GM15510 (cell line): ENCODE data around the gene ACACA.

Source experiments
- POLR2A ChIP-seq: IDR thresholded peaks from 3 replicates; pipeline ENCODE4 v1.6.1; 2011; ENCODE audit warnings: borderline replicate concordance; ENCODE audit not compliant: insufficient read length; ENCODE audit errors: extremely low read depth

The ACACA gene

GRCh38 chr17:37315601-37316000, 91.0 kb downstream of the ACACA start:
- TF ChIP-seq POLR2A = no peak

- TF ChIP-seq POLR2A = no peak
These were observed 94.3 kb downstream of the ACACA start for GRCh38 chr17:37312137-37312923.

DNA sequence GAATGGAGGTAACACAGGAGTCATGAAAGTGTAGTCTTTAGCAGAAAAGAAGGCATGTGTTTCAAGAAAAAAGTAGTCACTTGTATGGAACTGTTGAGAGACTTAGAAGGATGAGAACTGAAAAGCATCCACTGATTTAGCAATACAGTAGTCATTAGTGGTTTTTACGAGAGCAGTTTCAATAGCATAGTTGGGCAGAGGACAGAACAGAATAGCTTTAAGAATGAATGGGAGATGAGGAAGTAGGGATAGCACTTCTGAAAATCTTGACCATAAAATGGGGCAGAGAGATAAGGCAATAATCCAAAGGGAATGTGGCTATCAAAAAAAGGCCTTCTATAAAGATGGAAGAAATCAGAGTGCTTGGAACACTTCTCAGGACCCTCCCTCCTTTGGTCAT, 95.7 kb downstream of the ACACA start:
- TF ChIP-seq POLR2A = no peak

DNA sequence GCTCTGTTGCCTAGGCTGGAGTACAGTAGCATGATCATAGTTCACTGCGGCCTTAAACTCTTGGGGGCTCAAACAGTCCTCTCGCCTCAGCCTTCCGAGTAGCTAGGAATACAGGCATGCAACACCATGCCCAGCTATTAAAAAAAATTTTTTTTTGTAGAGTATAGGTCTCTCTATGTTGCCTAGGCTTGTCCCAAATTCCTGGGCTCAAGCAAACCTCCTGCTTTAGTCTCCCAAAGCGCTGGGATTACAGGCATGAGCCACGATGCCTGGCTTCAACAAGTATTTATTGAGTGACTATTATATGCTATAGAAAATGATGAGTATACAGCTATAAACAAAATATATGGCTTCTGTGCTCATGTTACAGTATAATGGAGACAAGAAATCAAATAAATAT, 97.6 kb downstream of the ACACA start:
- TF ChIP-seq POLR2A = no peak

DNA sequence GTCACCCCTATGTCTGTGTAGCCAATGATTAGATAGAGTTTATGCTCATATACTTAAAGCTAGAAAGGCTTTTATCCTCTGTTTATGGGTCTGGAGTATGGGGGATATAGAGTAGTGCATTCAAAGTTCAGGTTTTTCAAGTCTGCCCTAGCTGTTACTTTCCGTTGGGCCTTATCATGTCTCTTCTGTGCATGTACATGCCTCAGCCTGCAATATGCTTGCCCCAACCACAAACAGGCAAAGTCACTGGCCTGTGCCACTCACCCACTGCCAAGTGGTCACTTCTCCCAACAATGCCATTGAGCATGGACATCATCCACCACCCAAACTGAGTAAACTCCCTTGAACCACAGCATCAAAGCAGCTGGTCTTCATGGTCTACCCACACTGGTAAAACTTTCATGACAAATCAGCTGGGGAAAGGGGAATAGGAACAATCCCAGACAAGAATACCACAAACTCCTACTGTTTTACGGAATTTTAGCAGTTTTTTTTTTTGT, 101.2 kb downstream of the ACACA start:
- no peak for TF ChIP-seq POLR2A

- TF ChIP-seq POLR2A = no peak
These were observed 105.3 kb downstream of the ACACA start for GRCh38 chr17:37301288-37301687.

GRCh38 chr17:37300683-37301082, 106.0 kb downstream of the ACACA start:
- TF ChIP-seq POLR2A = no peak

DNA sequence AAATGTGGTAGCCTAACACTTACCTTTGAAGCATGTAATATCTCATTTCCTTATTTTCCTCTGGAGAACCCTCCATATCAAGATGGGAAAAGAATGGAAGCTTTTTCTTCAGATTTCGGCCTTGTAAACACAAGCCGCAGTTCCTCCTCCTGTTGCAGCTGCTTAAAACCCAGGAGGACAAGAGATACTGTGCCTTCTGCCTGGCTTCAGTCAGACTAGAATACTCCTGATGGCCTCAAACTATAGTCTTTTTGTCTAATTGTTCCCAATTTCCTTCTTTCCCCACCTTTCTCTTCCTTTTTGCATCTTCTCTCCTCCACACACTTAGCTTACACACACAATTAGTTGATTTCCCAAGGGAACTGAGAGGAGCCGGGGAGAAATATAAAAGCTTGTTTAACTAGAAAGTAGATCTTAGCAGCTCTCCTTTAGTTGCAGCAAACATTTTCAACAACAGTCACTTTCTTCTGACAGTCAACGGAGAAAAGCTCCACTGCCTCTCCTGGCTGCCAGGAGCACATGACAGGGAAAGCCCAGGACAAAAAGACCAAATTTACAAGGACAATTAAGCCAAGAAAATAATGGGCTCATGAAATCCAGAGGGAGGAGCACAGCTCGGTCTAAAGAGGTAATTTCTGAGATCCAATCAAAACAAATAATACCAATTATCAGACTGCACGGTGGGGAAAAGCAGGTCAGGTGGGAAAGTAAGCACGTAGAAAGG, 107.2 kb downstream of the ACACA start:
- TF ChIP-seq POLR2A = no peak

- no peak for TF ChIP-seq POLR2A
These were observed 110.7 kb downstream of the ACACA start for GRCh38 chr17:37295888-37296287.

DNA sequence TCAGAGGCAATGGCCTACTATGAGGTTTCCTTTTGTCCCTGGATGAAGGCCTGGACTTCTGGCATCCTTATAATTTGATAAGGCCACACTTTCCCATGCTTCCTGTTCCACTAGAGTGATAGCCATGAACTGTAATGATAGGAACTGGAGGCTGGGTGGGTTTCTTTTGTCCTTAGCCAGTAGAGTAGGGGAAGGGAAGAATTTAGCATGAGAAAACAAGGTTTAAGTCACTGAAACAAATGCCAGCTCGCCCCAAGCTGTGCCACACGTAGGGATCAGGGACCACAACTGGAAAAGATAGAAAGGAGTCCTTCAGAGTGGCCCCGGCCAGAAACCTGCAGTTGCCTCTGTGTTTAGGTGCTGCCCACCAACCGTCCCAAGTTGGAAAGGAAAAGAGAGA, 111.7 kb downstream of the ACACA start:
- TF ChIP-seq POLR2A = no peak

GRCh38 chr17:37293770-37294169, 112.9 kb downstream of the ACACA start:
- no peak for TF ChIP-seq POLR2A

- TF ChIP-seq POLR2A = no peak
These were observed 114.1 kb downstream of the ACACA start for GRCh38 chr17:37292429-37293139.

DNA sequence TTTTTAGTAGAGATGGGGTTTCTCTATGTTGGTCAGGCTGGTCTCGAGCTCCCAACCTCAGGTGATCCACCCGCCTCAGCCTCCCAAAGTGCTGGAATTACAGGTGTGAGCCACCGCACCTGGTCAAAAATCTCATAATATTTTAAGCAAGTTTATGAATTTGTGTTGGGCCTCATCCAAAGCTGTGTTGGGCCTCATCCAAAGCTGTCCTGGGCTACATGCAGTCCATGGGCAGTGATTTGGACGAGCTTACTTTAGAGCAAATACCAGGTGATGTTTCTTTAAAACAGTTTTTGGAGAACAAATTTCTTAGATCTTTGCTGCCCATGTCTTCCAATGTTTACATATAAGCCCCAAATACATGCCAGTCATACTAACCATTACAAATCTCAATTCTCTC, 115.3 kb downstream of the ACACA start:
- no peak for TF ChIP-seq POLR2A

GRCh38 chr17:37286430-37286829, 120.2 kb downstream of the ACACA start:
- TF ChIP-seq POLR2A = no peak

DNA sequence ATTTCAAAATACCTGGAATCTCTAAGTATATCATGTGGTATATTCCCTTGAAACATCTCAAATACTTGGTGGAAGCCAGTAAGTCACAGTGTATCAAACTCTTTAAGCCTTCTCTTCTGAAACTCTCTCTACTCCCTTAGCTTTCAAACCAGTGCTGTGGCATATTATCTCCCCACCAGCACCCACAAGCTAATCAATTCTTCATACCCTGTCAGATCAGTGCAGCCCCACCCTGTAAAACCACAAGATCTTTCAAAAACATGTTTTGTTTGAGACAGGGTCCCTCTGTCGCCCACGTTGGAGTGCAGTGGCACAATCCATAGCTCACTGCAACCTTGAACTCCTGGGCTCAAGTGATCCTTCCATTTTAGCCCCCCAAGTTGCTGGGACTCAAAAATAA, 122.4 kb downstream of the ACACA start:
- TF ChIP-seq POLR2A = no peak
